PC-3 (cell line): ENCODE results near the gene PRR13. TPM values are rescaled to one million over a fixed set of nuclear protein-coding genes. Genes with fewer than 3 reads are reported as not detected.
A peak's percentile ranks its signal among the peaks of the same experiment; 100 is the strongest.

Experiments
- ATAC-seq: fragments of 200-7000 bp; cut with Tn5 transposase; 2 replicates; pipeline ENCODE4 v1.9.1; 2020; ENCODE audit warnings: mild to moderate bottlenecking, moderate library complexity
- BruUV-seq: library from RNA; stranded (reverse); fragments of 400-500 nt; replicated peaks from 2 replicates; lab custom pipeline; 2021; lab: Mats Ljungman, UMichigan
- CTCF ChIA-PET: fragments of 300-600 bp; sonication (Branson Sonifier 250); formaldehyde crosslinking; loops from one replicate; lab custom pipeline; 2022; ENCODE audit warnings: antibody characterized with exemption; lab: Charles Lee
- POLR2A ChIA-PET: fragments of 300-600 bp; sonication (Branson Sonifier 250); formaldehyde crosslinking; loops from one replicate; lab custom pipeline; 2022; ENCODE audit warnings: antibody characterized with exemption; ENCODE audit not compliant: unreplicated experiment; lab: Charles Lee
- DNase-seq: peaks from one replicate; pipeline ENCODE4 v3.0.0-alpha.2; 2015
- H2AFZ ChIP-seq: fragments of 300-600 bp; sonication (generic); 2 replicates; pipeline ENCODE4 v1.6.0; 2016; ENCODE audit warnings: antibody characterized with exemption, low read length
- H3F3A ChIP-seq: fragments of 300-600 bp; sonication (generic); one replicate; pipeline ENCODE4 v1.6.0; 2017; ENCODE audit warnings: antibody characterized with exemption, low read length, control low read depth, mild to moderate bottlenecking; ENCODE audit not compliant: unreplicated experiment
- H3K27ac ChIP-seq: fragments of 300-600 bp; sonication (generic); 2 replicates; pipeline ENCODE4 v1.5.1; 2016; ENCODE audit warnings: mild to moderate bottlenecking, low read length
- H3K27me3 ChIP-seq: fragments of 300-600 bp; sonication (generic); 2 replicates; pipeline ENCODE4 v1.6.1; 2016; ENCODE audit warnings: low read length, mixed read lengths
- H3K36me3 ChIP-seq: fragments of 300-600 bp; sonication (generic); 2 replicates; pipeline ENCODE4 v1.6.1; 2016; ENCODE audit warnings: low read depth, mixed run types, low read length, mixed read lengths
- H3K4me1 ChIP-seq: fragments of 300-600 bp; sonication (generic); 2 replicates; pipeline ENCODE4 v1.5.1; 2016; ENCODE audit warnings: low read length; ENCODE audit not compliant: insufficient read depth
- H3K4me2 ChIP-seq: fragments of 300-600 bp; sonication (generic); 2 replicates; pipeline ENCODE4 v1.6.0; 2016; ENCODE audit warnings: low read length
- H3K4me3 ChIP-seq: fragments of 300-600 bp; sonication (generic); 2 replicates; pipeline ENCODE4 v1.5.1; 2016; ENCODE audit warnings: mild to moderate bottlenecking, low read length, mixed read lengths
- H3K79me2 ChIP-seq: fragments of 300-600 bp; sonication (generic); 2 replicates; pipeline ENCODE4 v1.6.1; 2017; ENCODE audit warnings: low read length, mixed read lengths
- H3K9ac ChIP-seq: fragments of 300-600 bp; sonication (generic); 2 replicates; pipeline ENCODE4 v1.6.0; 2016; ENCODE audit warnings: mild to moderate bottlenecking, low read length
- H3K9me2 ChIP-seq: fragments of 300-600 bp; sonication (generic); replicated peaks from 2 replicates; pipeline ENCODE4 v1.6.1; 2016; ENCODE audit warnings: mixed run types, low read length, mixed read lengths
- H3K9me3 ChIP-seq: fragments of 300-600 bp; sonication (generic); 2 replicates; pipeline ENCODE4 v1.6.1; 2016; ENCODE audit warnings: low read length, mixed read lengths
- H4K20me1 ChIP-seq: fragments of 300-600 bp; sonication (generic); 2 replicates; pipeline ENCODE4 v1.6.1; 2016; ENCODE audit warnings: low read length, mixed read lengths
- CTCF ChIP-seq: fragments of 300-600 bp; sonication (generic); conservative IDR thresholded peaks from 2 replicates; pipeline ENCODE4 v1.5.1; 2017; ENCODE audit warnings: antibody characterized with exemption, low read depth, mild to moderate bottlenecking, low read length
- EZH2 ChIP-seq: fragments of 300-600 bp; sonication (generic); IDR thresholded peaks from one replicate; pipeline ENCODE4 v1.6.1; 2017; ENCODE audit warnings: antibody characterized with exemption, mild to moderate bottlenecking, low read length; ENCODE audit not compliant: unreplicated experiment
- EZH2phosphoT487 ChIP-seq: fragments of 300-600 bp; sonication (generic); IDR thresholded peaks from 2 replicates; pipeline ENCODE4 v1.6.1; 2018; ENCODE audit warnings: mild to moderate bottlenecking, antibody characterized with exemption, low read length, borderline replicate concordance
- intact Hi-C: fragments of 100-400 bp; cut with micrococcal nuclease; formaldehyde crosslinking; loops from 2 replicates; pipeline ENCODE4 v1.9.0; 2023
- total RNA-seq: library from RNA; depleted of rRNA; stranded (reverse); fragments of >200 nt; gene quantifications from 2 replicates; pipeline ENCODE4 v1.2.3, GENCODE V29; 2014

Gene PRR13
- total RNA-seq, 1 experiment from 2014 or later = 54.2 TPM

GRCh38 chr12:53425515-53426150, 15.9 kb upstream of the PRR13 start:
- intact Hi-C loops = no loop called here
- Histone ChIP-seq H3K4me1 (peaks cover 39% of the 10 kb centered on the region), H3K27ac (no peak overlapping the region), H3K79me2 (no peaks in the 10 kb centered on the region), H3K9me2 (no peaks in the 10 kb centered on the region), H3K9me3 (no peaks in the 10 kb centered on the region), H3K36me3 (no peaks in the 10 kb centered on the region), H3F3A (peaks cover 14% of the 10 kb centered on the region), H3K4me3 (no peak overlapping the region), H3K9ac (no peak overlapping the region), H4K20me1 (no peaks in the 10 kb centered on the region), H3K27me3 (no peaks in the 10 kb centered on the region), H3K4me2 (no peak overlapping the region), H2AFZ (no peak overlapping the region)
- CTCF ChIA-PET = no interaction called here
- no peak for TF ChIP-seq CTCF
- no peak for TF ChIP-seq EZH2phosphoT487
- TF ChIP-seq EZH2 = no peak
- BruUV-seq = no TSS peak
- POLR2A ChIA-PET = no interaction called here
- ATAC-seq (no peak), DNase-seq (no peak)

GRCh38 chr12:53427905-53428594, 13.5 kb upstream of the PRR13 start:
- Histone ChIP-seq H3K27ac (peak overlapping the region; percentile 90), H3K9me2 (no peaks in the 10 kb centered on the region), H3K4me2 (peak overlapping the region; percentile 72), H3K79me2 (no peaks in the 10 kb centered on the region), H4K20me1 (no peaks in the 10 kb centered on the region), H3K27me3 (no peaks in the 10 kb centered on the region), H3K36me3 (no peaks in the 10 kb centered on the region), H3K9ac (peak overlapping the region; percentile 50), H3K4me1 (peaks cover 44% of the 10 kb centered on the region), H2AFZ (peak overlapping the region; percentile 36; the same call in 1 of the 2 replicates), H3K4me3 (peak overlapping the region; percentile 23; the same call in 1 of the 2 replicates), H3F3A (peaks cover 14% of the 10 kb centered on the region), H3K9me3 (no peaks in the 10 kb centered on the region)
- CTCF ChIA-PET = interaction anchor here (0.5 to 1.6 kb wide), 5 partner anchors 11 to 107 kb away, joined by 3 to 7 read pairs (median 4); partner anchors contain the start of gene AAAS
- BruUV-seq = no TSS peak
- DNase-seq (peak; percentile 97), ATAC-seq (peak; percentile 95)
- TF ChIP-seq EZH2 (no peak), CTCF (no peak), EZH2phosphoT487 (no peak)
- POLR2A ChIA-PET = interaction anchor here (0.6 to 1.4 kb wide), 5 partner anchors 8 to 76 kb away, joined by 3 to 6 read pairs (median 4); no protein-coding TSS in a partner anchor
- intact Hi-C loops = loop anchor here (1.0 kb wide), 1 partner anchor 24 kb away; the partner anchor contains the start of gene PCBP2
